ENCODE results near the gene PRAC2.

Gene PRAC2

DNA sequence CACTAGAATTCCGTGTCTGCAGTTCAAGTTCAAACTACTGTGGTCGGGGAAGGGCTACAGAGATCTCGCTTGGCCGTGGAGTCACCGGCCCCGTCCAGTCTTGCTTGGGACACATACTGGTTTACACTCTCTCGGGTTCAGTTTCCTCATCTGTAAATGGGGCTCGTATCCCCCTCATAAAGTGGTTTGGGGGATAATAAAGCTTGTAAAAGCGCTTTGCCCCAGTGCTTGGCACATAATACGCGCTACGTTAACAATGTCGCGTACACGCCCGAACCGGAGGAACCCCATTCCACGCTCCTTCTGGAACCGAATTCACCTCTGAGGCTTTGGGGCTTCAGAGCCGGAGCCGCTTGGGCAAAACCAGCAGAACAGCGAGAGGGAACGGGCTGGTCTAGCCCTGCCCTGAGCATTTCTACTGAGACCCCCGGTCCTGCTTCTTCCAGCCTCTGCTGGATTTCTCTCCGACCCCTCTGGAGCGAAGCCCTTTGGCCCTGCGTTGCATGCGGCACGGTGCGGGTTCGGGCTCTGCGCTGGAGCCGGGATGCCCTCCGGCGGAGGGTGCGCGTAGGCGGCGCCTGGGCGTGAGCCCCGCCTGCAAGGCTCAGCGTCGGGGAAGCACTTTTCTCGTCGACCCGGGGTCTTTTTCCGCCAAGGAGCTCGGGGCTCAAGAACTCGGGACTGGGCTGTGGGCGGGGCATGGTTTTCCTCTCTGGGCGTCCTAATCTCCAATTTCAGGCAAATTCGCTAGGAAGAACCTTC is 31.7 kb downstream of the PRAC2 start:
- no peak for DNase-seq (ENCODE audit: low read depth in 2 of 2)

DNA sequence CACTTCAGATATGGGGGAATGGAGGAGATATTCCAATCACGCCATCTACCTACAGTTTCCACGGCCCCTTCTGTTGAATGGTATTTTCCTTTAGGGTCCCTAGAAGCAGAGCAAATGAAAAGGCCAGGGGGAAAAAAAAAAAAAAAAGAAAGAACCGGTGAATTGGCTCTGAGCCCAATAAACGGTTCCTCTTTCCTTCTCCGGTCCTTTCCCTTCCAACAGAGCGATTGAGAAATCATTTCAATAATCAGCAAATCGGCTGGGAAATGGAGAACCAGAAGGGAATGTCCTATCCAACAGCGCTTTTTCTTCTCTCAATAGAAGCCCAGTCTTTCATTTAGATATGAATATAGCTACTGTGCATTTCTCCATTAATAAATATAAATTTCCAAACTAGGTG is 32.4 kb downstream of the PRAC2 start:
- DNase-seq (ENCODE audit: low read depth in 2 of 2) = no peak

DNA sequence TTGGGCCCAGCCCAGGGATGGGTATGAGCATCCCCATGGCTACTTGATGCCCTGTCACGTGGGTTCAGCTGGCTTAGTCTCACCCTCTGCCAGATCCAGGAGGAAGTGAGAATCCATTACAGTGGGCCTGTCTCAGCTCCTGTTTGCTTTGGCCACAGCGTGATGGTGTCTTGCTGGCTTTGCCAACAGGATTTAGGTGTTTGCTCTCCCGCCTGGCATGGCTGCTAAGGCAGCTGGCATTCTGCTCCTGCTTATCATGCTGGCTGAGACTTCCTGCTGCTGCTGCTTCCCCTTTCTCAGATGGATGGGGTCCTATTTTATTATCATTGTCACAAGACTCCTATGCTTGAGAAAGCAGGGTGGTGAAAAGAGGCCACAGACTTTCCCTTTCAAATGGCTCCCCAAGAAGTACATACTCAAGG is 33.9 kb downstream of the PRAC2 start:
- DNase-seq (ENCODE audit: low read depth in 2 of 2) = no peak

DNA sequence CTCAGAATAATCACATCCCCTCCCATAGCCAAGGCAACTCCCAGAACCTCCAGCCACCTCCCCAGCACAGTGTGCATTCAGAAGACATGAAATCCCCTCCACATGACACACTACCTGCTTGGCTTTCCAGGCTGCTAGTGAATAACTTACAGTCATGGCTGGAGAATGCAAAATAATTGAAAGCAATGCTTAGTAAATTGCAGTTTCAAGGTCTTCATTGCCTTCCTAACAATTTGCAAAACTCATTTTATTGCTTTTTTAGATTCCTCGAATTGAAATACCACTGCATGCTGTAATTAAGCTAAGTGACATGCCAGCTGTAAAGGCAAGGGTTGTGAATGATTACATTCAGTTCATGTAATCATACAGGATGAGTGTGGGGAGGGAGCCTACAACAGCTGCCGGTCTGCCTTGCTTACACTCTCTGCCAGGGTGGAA is 34.6 kb downstream of the PRAC2 start:
- DNase-seq (ENCODE audit: low read depth in 2 of 2) = no peak

DNA sequence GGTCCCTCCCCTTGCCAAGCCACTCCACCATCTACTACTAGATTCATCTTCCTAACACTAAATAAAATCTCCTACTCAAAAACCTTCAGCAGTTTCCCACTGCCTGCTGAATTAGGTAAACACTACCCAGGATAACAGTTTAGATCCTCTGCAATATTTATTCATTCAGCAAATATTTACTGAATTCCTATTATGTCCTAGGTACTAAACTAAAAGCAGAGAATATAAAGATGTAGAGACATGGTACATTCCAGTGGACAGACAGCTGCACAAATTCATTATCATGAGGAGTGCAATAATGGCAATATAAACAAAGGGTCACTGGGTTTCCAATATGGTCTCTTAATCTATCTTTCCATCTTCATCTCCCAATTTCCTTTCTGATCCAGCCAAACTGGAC is 36.3 kb downstream of the PRAC2 start:
- no peak for DNase-seq (ENCODE audit: low read depth in 2 of 2)

DNA sequence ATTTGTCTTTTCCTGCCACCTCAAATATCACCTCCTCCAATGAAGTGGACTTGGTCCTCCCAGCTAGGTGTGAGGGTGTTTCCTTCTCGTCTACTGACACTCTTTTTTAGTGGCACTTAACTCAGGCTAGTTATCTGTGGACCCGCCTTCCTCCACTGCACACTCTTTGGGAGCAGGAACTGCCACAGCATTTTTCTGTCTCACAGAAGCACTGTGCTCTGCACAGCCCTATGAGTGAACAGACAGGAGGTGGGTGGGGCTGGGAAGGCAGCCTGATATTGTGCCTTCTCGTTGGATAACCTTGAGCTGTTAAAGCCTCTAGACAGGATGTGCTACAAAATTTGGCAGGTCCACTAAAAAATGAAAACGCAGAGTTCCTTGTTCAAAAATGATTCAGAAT is 37.4 kb downstream of the PRAC2 start:
- DNase-seq (ENCODE audit: low read depth in 2 of 2) = no peak

DNA sequence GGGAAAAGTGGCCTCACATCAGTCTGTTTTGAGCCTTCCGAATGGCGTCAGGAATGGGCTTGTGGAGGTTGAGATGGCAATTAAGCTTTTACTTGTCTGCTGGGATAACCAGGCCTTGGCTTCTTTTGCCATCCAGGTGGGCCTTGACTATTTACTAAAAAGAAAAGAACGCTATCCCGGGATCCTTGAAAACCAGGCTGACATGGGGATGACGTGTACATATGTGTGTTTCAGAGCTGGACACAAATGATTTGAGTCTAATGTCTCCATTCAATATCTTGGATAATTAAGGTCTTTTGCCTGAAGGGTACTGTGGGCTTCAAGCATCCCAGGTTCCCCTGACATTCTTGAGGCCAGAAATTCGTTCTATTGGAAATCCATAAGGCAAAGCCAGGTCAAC is 38.1 kb downstream of the PRAC2 start:
- DNase-seq (ENCODE audit: low read depth in 2 of 2) = no peak

DNA sequence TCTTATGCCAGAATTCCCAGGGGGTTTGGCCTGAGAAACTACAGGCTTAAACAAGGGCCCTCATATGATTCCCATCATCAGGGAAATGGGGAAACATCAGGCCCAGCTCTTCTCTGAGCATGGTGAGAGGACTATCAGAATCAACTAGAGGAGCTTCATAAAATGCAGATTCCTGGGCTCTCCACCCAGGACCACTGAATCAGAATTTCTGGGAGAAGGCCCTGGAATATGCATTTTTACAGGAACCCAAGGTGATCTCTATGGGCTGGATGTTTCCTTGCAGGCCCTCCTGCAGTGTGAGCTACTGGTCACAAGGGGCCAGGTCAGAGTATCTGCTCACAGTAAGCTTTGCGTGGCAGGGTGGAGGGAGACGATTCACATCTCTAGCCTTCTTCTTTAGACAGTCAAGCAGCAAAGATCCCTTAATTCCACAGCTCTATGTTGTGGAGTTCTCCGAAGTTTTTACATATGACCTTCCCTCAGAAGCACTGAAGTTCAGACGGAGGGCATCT is 44.3 kb downstream of the PRAC2 start:
- no peak for DNase-seq (ENCODE audit: low read depth in 2 of 2)

DNA sequence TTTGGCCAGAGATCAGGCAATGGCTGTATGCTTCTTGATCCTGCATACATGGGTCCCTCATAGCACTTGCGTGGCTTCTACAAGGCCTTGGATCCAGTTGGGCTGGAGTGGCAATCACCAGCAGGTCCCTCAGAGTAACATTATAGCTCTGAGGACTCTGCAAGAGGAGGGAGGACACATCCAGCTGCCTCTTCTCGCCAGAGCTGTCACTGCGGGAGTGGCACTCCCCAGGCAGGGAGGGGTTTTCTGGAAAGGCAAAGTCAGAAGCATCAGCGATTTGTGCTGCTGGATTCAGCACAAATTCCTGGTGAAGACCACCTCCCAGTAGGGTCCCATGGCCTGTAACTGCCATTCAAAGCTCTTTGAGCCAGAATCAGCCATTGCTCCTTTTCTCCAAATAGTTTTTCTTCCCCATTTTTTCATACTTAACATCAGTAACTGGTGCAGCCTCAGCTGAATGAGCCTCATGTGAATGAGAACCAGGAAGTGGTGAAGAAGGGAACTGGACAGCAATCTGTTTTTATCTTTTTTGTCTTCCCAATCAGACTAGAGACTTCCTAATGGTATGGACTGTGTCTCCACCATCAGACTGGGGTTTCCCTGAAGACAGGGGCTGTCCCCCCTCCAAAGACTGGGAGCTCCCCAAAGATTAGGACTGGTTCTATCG is 46.2 kb downstream of the PRAC2 start:
- DNase-seq (ENCODE audit: low read depth in 2 of 2) = no peak

DNA sequence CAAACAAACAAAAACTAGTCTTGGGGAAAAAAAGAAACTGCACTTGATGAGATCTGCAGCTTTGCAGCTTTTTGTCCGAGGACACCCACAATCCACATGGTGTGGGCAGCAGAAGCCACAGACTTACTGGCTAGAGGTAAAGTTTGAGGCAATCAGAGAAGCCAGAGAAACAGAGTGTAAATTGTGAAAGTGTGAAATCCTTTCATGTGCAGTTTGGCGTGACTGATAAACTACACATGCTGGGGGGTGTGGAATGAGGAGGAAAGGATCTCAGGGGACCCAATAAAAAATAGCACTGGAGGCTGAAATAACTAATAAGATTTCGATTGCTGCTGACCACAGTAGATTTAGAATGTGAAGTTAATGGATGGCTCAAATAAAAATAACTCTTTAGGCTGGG is 48.0 kb downstream of the PRAC2 start:
- no peak for DNase-seq (ENCODE audit: low read depth in 2 of 2)

DNA sequence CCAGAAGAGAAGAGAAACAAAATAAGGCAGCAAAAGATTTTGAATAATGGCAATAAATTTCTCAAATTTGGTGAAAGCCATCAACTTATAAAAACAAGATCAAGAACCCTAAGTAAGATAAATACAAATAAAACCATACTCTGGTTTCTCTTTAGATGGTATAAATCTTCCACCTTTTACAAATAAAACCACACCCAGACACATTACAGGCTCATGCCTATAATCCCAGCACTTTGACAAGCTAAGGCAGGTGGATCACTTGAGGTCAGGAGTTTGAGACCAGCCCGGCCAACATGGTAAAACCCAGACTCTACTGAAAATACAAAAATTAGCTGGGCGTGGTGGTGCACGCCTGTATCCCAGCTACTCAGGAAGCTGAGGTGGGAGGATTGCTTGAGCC is 50.3 kb downstream of the PRAC2 start:
- DNase-seq (ENCODE audit: low read depth in 2 of 2) = no peak

Measured in stimulated activated CD8-positive, alpha-beta memory T cell treated with anti-CD3 and anti-CD28 coated beads, Interleukin-7, amount 100 ng/mL, for 4 hours (primary cell).